Neural cell (in vitro differentiated cells): ENCODE data around the gene RASAL1. TPM values are rescaled to one million over a fixed set of nuclear protein-coding genes. Genes with fewer than 3 reads are reported as not detected.

Source experiments
- H2AFZ ChIP-seq: fragments of 200-600, 300-800 bp; sonication (generic), shearing (Covaris generic); 2 replicates; pipeline ENCODE4 v1.6.0; 2014; ENCODE audit warnings: low read depth, mild to moderate bottlenecking, antibody characterized with exemption, low read length, moderate library complexity
- H3F3A ChIP-seq: fragments of 200-600 bp; shearing (Covaris generic); 2 replicates; pipeline ENCODE4 v1.6.1; 2016; ENCODE audit warnings: mild to moderate bottlenecking, moderate library complexity, mixed read lengths, antibody characterized with exemption, low read length; ENCODE audit not compliant: insufficient read depth, poor library complexity, severe bottlenecking
- H3K27ac ChIP-seq: fragments of 200-600, 300-800 bp; sonication (generic), shearing (Covaris generic); 2 replicates; pipeline ENCODE4 v1.5.1; 2014; ENCODE audit warnings: mild to moderate bottlenecking, low read length, moderate library complexity
- H3K27me3 ChIP-seq: fragments of 300-800, 200-600 bp; sonication (generic), shearing (Covaris generic); 2 replicates; pipeline ENCODE4 v1.6.0; 2014; ENCODE audit warnings: mild to moderate bottlenecking, low read depth, low read length, moderate library complexity; ENCODE audit not compliant: insufficient read depth
- H3K36me3 ChIP-seq: fragments of 300-800, 200-600 bp; sonication (generic), shearing (Covaris generic); 2 replicates; pipeline ENCODE4 v1.5.1; 2014; ENCODE audit warnings: mild to moderate bottlenecking, antibody characterized with exemption, low read length, moderate library complexity; ENCODE audit not compliant: insufficient read depth
- H3K4me2 ChIP-seq: fragments of 300-800, 200-600 bp; sonication (generic), shearing (Covaris generic); 2 replicates; pipeline ENCODE4 v1.6.0; 2014; ENCODE audit warnings: mild to moderate bottlenecking, low read length
- H3K4me3 ChIP-seq: fragments of 300-800, 200-600 bp; sonication (generic), shearing (Covaris generic); 2 replicates; pipeline ENCODE4 v1.5.1; 2014; ENCODE audit warnings: mild to moderate bottlenecking, low read length, moderate library complexity
- H3K79me2 ChIP-seq: fragments of 200-600 bp; shearing (Covaris generic); replicated peaks from 2 replicates; pipeline ENCODE4 v1.6.0; 2014; ENCODE audit warnings: mild to moderate bottlenecking, low read length, moderate library complexity; ENCODE audit not compliant: insufficient read depth
- H3K9ac ChIP-seq: fragments of 300-800, 200-600 bp; sonication (generic), shearing (Covaris generic); 2 replicates; pipeline ENCODE4 v1.6.1; 2016; ENCODE audit warnings: mild to moderate bottlenecking, low read length, mixed read lengths
- H3K9me2 ChIP-seq: fragments of 200-600 bp; shearing (Covaris generic); 2 replicates; pipeline ENCODE4 v1.6.1; 2016; ENCODE audit warnings: mild to moderate bottlenecking, low read length, mixed read lengths; ENCODE audit not compliant: insufficient read depth
- H3K9me3 ChIP-seq: fragments of 200-600, 300-800 bp; sonication (generic), shearing (Covaris generic); 2 replicates; pipeline ENCODE4 v1.6.1; 2016; ENCODE audit warnings: mild to moderate bottlenecking, mixed run types, low read length, moderate library complexity, mixed read lengths
- H4K20me1 ChIP-seq: fragments of 200-600 bp; shearing (Covaris generic); 2 replicates; pipeline ENCODE4 v1.6.1; 2016; ENCODE audit warnings: mild to moderate bottlenecking, mixed run types; ENCODE audit not compliant: insufficient read depth
- CTCF ChIP-seq: fragments of 450-650 bp; IDR thresholded peaks from 2 replicates; pipeline ENCODE4 v1.5.1; 2014; ENCODE audit warnings: antibody characterized with exemption, mild to moderate bottlenecking, moderate library complexity; ENCODE audit not compliant: poor library complexity, severe bottlenecking
- EP300 ChIP-seq: fragments of 450-650 bp; conservative IDR thresholded peaks from 2 replicates; pipeline ENCODE4 v1.6.1; 2014; ENCODE audit warnings: antibody characterized with exemption, mild to moderate bottlenecking, moderate library complexity; ENCODE audit not compliant: poor library complexity, severe bottlenecking
- EZH2 ChIP-seq: fragments of 200-600, 300-800 bp; shearing (Covaris generic), sonication (generic); IDR thresholded peaks from 2 replicates; pipeline ENCODE4 v1.6.1; 2014; ENCODE audit warnings: antibody characterized with exemption, low read length, borderline replicate concordance, mild to moderate bottlenecking; ENCODE audit not compliant: insufficient read depth, poor library complexity, severe bottlenecking
- MXI1 ChIP-seq: fragments of 450-650 bp; conservative IDR thresholded peaks from 2 replicates; pipeline ENCODE4 v1.6.1; 2014; ENCODE audit warnings: antibody characterized with exemption, mild to moderate bottlenecking; ENCODE audit not compliant: poor library complexity, severe bottlenecking
- POLR2AphosphoS5 ChIP-seq: IDR thresholded peaks from 2 replicates; pipeline ENCODE4 v1.6.1; 2012
- RAD21 ChIP-seq: fragments of 450-650 bp; conservative IDR thresholded peaks from 2 replicates; pipeline ENCODE4 v1.6.1; 2014; ENCODE audit warnings: antibody characterized with exemption, mild to moderate bottlenecking, moderate library complexity
- REST ChIP-seq: IDR thresholded peaks from 2 replicates; pipeline ENCODE4 v1.6.1; 2012; ENCODE audit warnings: borderline replicate concordance
- SMC3 ChIP-seq: fragments of 450-650 bp; conservative IDR thresholded peaks from 2 replicates; pipeline ENCODE4 v1.6.1; 2014; ENCODE audit warnings: antibody characterized with exemption, mild to moderate bottlenecking, moderate library complexity; ENCODE audit not compliant: poor library complexity
- TAF1 ChIP-seq: IDR thresholded peaks from 2 replicates; pipeline ENCODE4 v1.6.1; 2012; ENCODE audit warnings: low read depth
- polyA plus RNA-seq: library from polyadenylated mRNA; depleted of rRNA; stranded (reverse); fragments of >200 nt; gene quantifications from 2 replicates; pipeline ENCODE4 v1.2.3, GENCODE V29; 2014

Gene RASAL1
- polyA plus RNA-seq, 1 donor from 2014 or later, result 0.15 TPM

- H3K4me2 ChIP-seq, result no peak overlapping the region
- H3K79me2 ChIP-seq, result no peaks in the 10 kb centered on the region
- no peaks in the 10 kb centered on the region for H3F3A ChIP-seq
- H3K9me2 ChIP-seq, result no peaks in the 10 kb centered on the region
- H3K9ac ChIP-seq, result no peak overlapping the region
- peaks cover 4% of the 10 kb centered on the region for H3K36me3 ChIP-seq
- H4K20me1 ChIP-seq, result no peaks in the 10 kb centered on the region
- TF ChIP-seq SMC3, result no peak
- no peak for TF ChIP-seq RAD21
- no peak for TF ChIP-seq REST
- TF ChIP-seq EZH2, result no peak
- TF ChIP-seq TAF1, result no peak
- TF ChIP-seq POLR2AphosphoS5, result no peak
- TF ChIP-seq CTCF, result no peak
- H3K9me3 ChIP-seq, result no peaks in the 10 kb centered on the region
- H2AFZ ChIP-seq, result no peak overlapping the region
- H3K4me3 ChIP-seq, result no peak overlapping the region
- no peak overlapping the region for H3K27ac ChIP-seq
- H3K27me3 ChIP-seq, result no peaks in the 10 kb centered on the region
These were observed 51.6 kb downstream of the RASAL1 start for GRCh38 chr12:113083863-113084435.

- no peak overlapping the region for H2AFZ ChIP-seq
- no peaks in the 10 kb centered on the region for H4K20me1 ChIP-seq
- H3K4me2 ChIP-seq, result no peak overlapping the region
- H3K79me2 ChIP-seq, result no peaks in the 10 kb centered on the region
- no peaks in the 10 kb centered on the region for H3K9me2 ChIP-seq
- H3K36me3 ChIP-seq, result peaks cover 4% of the 10 kb centered on the region
- no peaks in the 10 kb centered on the region for H3K9me3 ChIP-seq
- H3K4me3 ChIP-seq, result no peak overlapping the region
- no peak for TF ChIP-seq EZH2
- no peak for TF ChIP-seq CTCF
- TF ChIP-seq SMC3, result no peak
- no peak for TF ChIP-seq REST
- no peak for TF ChIP-seq RAD21
- no peak for TF ChIP-seq MXI1
- no peak for TF ChIP-seq EP300
- TF ChIP-seq POLR2AphosphoS5, result no peak
- no peak for TF ChIP-seq TAF1
- no peak overlapping the region for H3K9ac ChIP-seq
- H3K27ac ChIP-seq, result no peak overlapping the region
- no peaks in the 10 kb centered on the region for H3F3A ChIP-seq
- no peaks in the 10 kb centered on the region for H3K27me3 ChIP-seq
These were observed 52.9 kb downstream of the RASAL1 start for GRCh38 chr12:113082486-113083148.
